Measurements from ENCODE around the gene ATXN7L2. TPM values are rescaled to one million over a fixed set of nuclear protein-coding genes. Genes with fewer than 3 reads are reported as not detected.

The ATXN7L2 gene
- total and polyA plus RNA-seq, 2 of the 8 experiments (the other 6 are each of a cell fraction or from before 2014, with no cell fraction given), result 8.1 to 9.3 TPM

DNA sequence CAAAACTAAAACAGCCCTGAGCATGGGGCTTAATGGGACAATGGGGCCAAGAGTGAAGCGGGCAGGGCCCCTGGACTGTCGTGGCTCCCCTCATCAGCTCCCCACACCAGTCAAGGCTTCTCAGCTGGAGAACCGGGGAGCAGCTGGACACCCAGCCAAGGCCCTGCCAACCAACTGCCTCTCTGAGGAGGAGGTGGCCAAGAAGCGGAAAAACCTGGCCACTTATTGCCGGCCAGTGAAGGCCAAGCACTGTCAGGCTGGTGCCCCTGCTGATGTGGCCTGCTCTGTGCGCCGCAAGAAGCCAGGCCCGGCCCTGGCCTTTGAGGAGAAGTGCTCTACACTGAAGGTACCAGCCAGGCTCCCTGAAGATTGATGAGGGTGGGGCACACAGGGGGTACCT is 7.7 kb downstream of the ATXN7L2 start:
- Histone ChIP-seq H2BK20ac (ENCODE audit: low read length) (no peak overlapping the region), H2BK120ac (replicated peaks; ENCODE audit: low read depth, low read length) (no peak overlapping the region), H3K36me3 (ENCODE audit: control insufficient read depth in 2 of 4, insufficient read depth in 4 of 4, low read length in 3 of 4) (no peaks in the 10 kb centered on the region; a peak in 1 of 8 replicates), H3K56ac (replicated peaks; ENCODE audit: insufficient read length, low read depth, low read length) (no peak overlapping the region), H3K79me1 (ENCODE audit: low read depth, low read length) (no peaks in the 10 kb centered on the region; the same call in 1 of the 2 replicates), H4K91ac (replicated peaks; ENCODE audit: insufficient read length, low read length) (no peak overlapping the region), H3K27ac (ENCODE audit: low read depth, low read length) (no peak overlapping the region), H3K14ac (ENCODE audit: insufficient read length) (no peak overlapping the region), H3K4me2 (ENCODE audit: insufficient read depth in 1 of 2, low read depth in 2 of 2, low read length in 2 of 2) (no peak overlapping the region), H2BK12ac (ENCODE audit: low read depth, low read length) (no peak overlapping the region), H3K79me2 (ENCODE audit: control insufficient read depth in 1 of 2, insufficient read depth in 2 of 2, low read length in 2 of 2) (no peaks in the 10 kb centered on the region), H3K9ac (replicated peaks in 1 of 4; ENCODE audit: extremely low read depth in 1 of 4, low read depth in 3 of 4, low read length in 3 of 4) (no peak overlapping the region), H3K4me1 (replicated peaks in 1 of 4; ENCODE audit: control insufficient read depth in 3 of 4, insufficient read depth in 4 of 4, low read length in 3 of 4) (peaks cover 0 to 2% (median 0%) of the 10 kb centered on the region in 4 experiments; a peak in 1 of 7 replicates), H3K27me3 (replicated peaks in 1 of 4; ENCODE audit: control insufficient read depth in 3 of 4, extremely low read depth in 1 of 4, insufficient read depth in 3 of 4, low read length in 3 of 4) (no peaks in the 10 kb centered on the region), H2AK5ac (ENCODE audit: low read depth, low read length) (no peak overlapping the region), H4K20me1 (replicated peaks in 1 of 2; ENCODE audit: control insufficient read depth in 1 of 2, insufficient read depth in 2 of 2, low read length in 2 of 2) (peaks cover 0 to 1% of the 10 kb centered on the region in 2 experiments), H3K18ac (ENCODE audit: extremely low read depth, low read length) (no peak overlapping the region), H3K23ac (ENCODE audit: insufficient read length) (no peak overlapping the region), H2AFZ (ENCODE audit: low read length) (no peak overlapping the region), H3K4ac (replicated peaks; ENCODE audit: insufficient read length, low read depth, low read length) (no peak overlapping the region), H2BK5ac (ENCODE audit: low read depth, low read length) (no peak overlapping the region), H2BK15ac (ENCODE audit: low read length) (no peak overlapping the region), H4K8ac (ENCODE audit: extremely low read depth, insufficient read depth, low read length) (no peak overlapping the region), H3K23me2 (ENCODE audit: low read depth, low read length) (peaks cover 2% of the 10 kb centered on the region), H4K5ac (ENCODE audit: insufficient read length, low read depth, low read length) (no peak overlapping the region), H3K9me3 (ENCODE audit: insufficient read depth in 2 of 2, low read depth in 1 of 2, low read length in 1 of 2) (no peaks in the 10 kb centered on the region), H3K4me3 (ENCODE audit: extremely low read depth in 1 of 4, insufficient read depth in 2 of 4, low read depth in 3 of 4, low read length in 4 of 4) (no peak overlapping the region)
- no peak for DNase-seq (ENCODE audit: low read depth in 1 of 2, low spot score in 2 of 2)
- WGBS, 2 experiments (ENCODE audit: extremely low coverage in 1 of 2, insufficient coverage in 1 of 2, insufficient read length in 1 of 2, insufficient replicate concordance in 2 of 2, low coverage in 1 of 2, low lambda C conversion rate in 2 of 2, missing lambda C conversion rate in 1 of 2), result 100% methylated on average over 8 of the region's 8 CpGs; no CpG with 5 or more reads in 1 of the 2 experiments
- CTCF ChIA-PET (ENCODE audit: partially characterized antibody), result interaction anchor here (0.5 to 43.7 kb wide), 15 partner anchors 12 to 214 kb away, joined by 3 to 1755 read pairs (median 3); partner anchors contain the start of genes AMIGO1, ATXN7L2 and GPR61
- POLR2A ChIA-PET (ENCODE audit: partially characterized antibody), result interaction anchor here (0.8 to 3.1 kb wide), 4 partner anchors 9 to 294 kb away, joined by 3 to 10 read pairs (median 4); no protein-coding TSS in a partner anchor
- TF ChIP-seq CEBPB (IDR thresholded peaks at IDR 0.05; ENCODE audit: low read depth, low read length) (no peak), BCL11A (IDR thresholded peaks at IDR 0.05; ENCODE audit: low read depth in 2 of 2, low read length in 2 of 2) (no peak), CTBP2 (IDR thresholded peaks at IDR 0.05; ENCODE audit: borderline replicate concordance, insufficient read depth, insufficient read length, low read length) (no peak), EZH2 (IDR thresholded peaks at IDR 0.05; ENCODE audit: low read depth, low read length, severe bottlenecking) (no peak), HDAC2 (IDR thresholded peaks at IDR 0.05; ENCODE audit: borderline replicate concordance in 1 of 2, low read depth in 2 of 2, low read length in 2 of 2) (no peak), SP2 (IDR thresholded peaks at IDR 0.05; ENCODE audit: low read length) (no peak), TEAD4 (IDR thresholded peaks at IDR 0.05; ENCODE audit: low read depth, low read length) (no peak), CBX5 (IDR thresholded peaks at IDR 0.05; ENCODE audit: low read depth, low read length) (no peak), SP1 (IDR thresholded peaks at IDR 0.05; ENCODE audit: low read depth, low read length) (no peak), RAD21 (IDR thresholded peaks at IDR 0.05 in 1 of 2, conservative IDR thresholded peaks at IDR 0.05 in 1 of 2; ENCODE audit: low read depth in 2 of 2, low read length in 2 of 2) (no peak)
- TF ChIP-seq, protein P1, sequence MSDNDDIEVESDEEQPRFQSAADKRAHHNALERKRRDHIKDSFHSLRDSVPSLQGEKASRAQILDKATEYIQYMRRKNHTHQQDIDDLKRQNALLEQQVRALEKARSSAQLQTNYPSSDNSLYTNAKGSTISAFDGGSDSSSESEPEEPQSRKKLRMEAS (IDR thresholded peaks at IDR 0.05), result no peak
- no peak for FAIRE-seq
